H1 (cell line): ENCODE data around the gene RAP1B. TPM values are rescaled to one million over a fixed set of nuclear protein-coding genes. Genes with fewer than 3 reads are reported as not detected.

Source experiments
- ASH2L ChIP-seq: fragments of 200-600, 300-600 bp; sonication (generic); IDR thresholded peaks from one replicate; pipeline ENCODE4 v1.7.1; 2017; ENCODE audit warnings: low read length
- ATF3 ChIP-seq: IDR thresholded peaks from 2 replicates; pipeline ENCODE4 v1.6.1; 2011; ENCODE audit warnings: low read depth, mild to moderate bottlenecking, low read length; ENCODE audit not compliant: insufficient read depth
- CHD7 ChIP-seq: fragments of 300-600 bp; sonication (generic); IDR thresholded peaks from 2 replicates; pipeline ENCODE4 v1.7.1; 2012; ENCODE audit warnings: low read length, moderate library complexity, mild to moderate bottlenecking, inconsistent platforms; ENCODE audit not compliant: insufficient replicate concordance
- CTBP2 ChIP-seq: IDR thresholded peaks from 2 replicates; pipeline ENCODE4 v1.7.0; 2011; ENCODE audit warnings: borderline replicate concordance, mild to moderate bottlenecking, moderate library complexity, mixed read lengths, low read length; ENCODE audit not compliant: insufficient read depth, insufficient read length
- HDAC2 ChIP-seq, 2 experiments: fragments of 300-600 bp in 1 of 2; sonication (generic) in 1 of 2; IDR thresholded peaks; 2 replicates each; pipeline ENCODE4 v1.6.1; 2011 to 2012; ENCODE audit warnings: low read depth in 2 of 2, low read length in 2 of 2, mild to moderate bottlenecking in 2 of 2, moderate library complexity in 2 of 2, borderline replicate concordance in 1 of 2, inconsistent platforms in 1 of 2
- KDM1A ChIP-seq: fragments of 200-600, 300-600 bp; sonication (generic); IDR thresholded peaks from 2 replicates; pipeline ENCODE4 v1.7.1; 2016; ENCODE audit warnings: mild to moderate bottlenecking, low read length, borderline replicate concordance
- RAD21 ChIP-seq, 2 experiments: IDR thresholded peaks in 1 of 2; conservative IDR thresholded peaks in 1 of 2; 2 replicates each; pipeline ENCODE4 v1.6.1; 2011; ENCODE audit warnings: low read depth in 2 of 2, low read length in 2 of 2, improper control_type of control experiment in 1 of 2, inconsistent platforms in 1 of 2, mild to moderate bottlenecking in 1 of 2, moderate library complexity in 1 of 2
- ZNF274 ChIP-seq: IDR thresholded peaks from 2 replicates; pipeline ENCODE4 v1.7.0; 2012; ENCODE audit warnings: low read length, borderline replicate concordance; ENCODE audit errors: extremely low read depth
- polyA plus RNA-seq, 7 experiments: library from polyadenylated mRNA; depleted of rRNA in 3 of 7; stranded (reverse) in 5 of 7; unstranded in 2 of 7; fragments of >200 nt in 5 of 7; fragments of 200-250 nt in 2 of 7; gene quantifications; 1 replicate in 5 of 7; 2 replicates in 1 of 7; 4 replicates in 1 of 7; pipeline versions ENCODE4 v1.2.1 to v1.2.3, GENCODE V29; 2011 to 2013; ENCODE audit warnings: missing spikeins in 2 of 7, mixed read lengths in 2 of 7
- total RNA-seq: library from RNA; stranded (reverse); fragmentation: NEBNext Ultra II Directional; extraction: Animal tissue kit (Norgen Biotek cat#: 25700); gene quantifications from 2 replicates; pipeline ENCODE4 v1.2.1, GENCODE V29; 2021
- TF ChIP-seq, protein P1 (sequence below): IDR thresholded peaks from 2 replicates; pipeline ENCODE4 v1.6.1; 2011; ENCODE audit warnings: low read length, improper control_type of control experiment

RAP1B gene
- total and polyA plus RNA-seq, 2 of the 8 experiments (the other 6 are each of a cell fraction or from before 2014, with no cell fraction given): 61.4 to 112 TPM

- TF ChIP-seq CHD7 (no peak), ZNF274 (no peak), CTBP2 (no peak), RAD21 (IDR thresholded peaks at IDR 0.05 in 1 of 2, conservative IDR thresholded peaks at IDR 0.05 in 1 of 2; ENCODE audit: low read depth in 2 of 2, low read length in 2 of 2) (no peak), KDM1A (no peak), ATF3 (no peak), ASH2L (no peak), HDAC2 (IDR thresholded peaks at IDR 0.05; ENCODE audit: borderline replicate concordance in 1 of 2, low read depth in 2 of 2, low read length in 2 of 2) (no peak)
- TF ChIP-seq, protein P1, sequence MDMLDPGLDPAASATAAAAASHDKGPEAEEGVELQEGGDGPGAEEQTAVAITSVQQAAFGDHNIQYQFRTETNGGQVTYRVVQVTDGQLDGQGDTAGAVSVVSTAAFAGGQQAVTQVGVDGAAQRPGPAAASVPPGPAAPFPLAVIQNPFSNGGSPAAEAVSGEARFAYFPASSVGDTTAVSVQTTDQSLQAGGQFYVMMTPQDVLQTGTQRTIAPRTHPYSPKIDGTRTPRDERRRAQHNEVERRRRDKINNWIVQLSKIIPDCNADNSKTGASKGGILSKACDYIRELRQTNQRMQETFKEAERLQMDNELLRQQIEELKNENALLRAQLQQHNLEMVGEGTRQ: no peak
Measured at GRCh38 chr12:68602720-68603119, 8.0 kb upstream of the RAP1B start (continued).
